Measurements from ENCODE around the gene LIG4.

The LIG4 gene

GRCh38 chr13:108194435-108194936 lies 20.9 kb downstream of the LIG4 start:
- DNase-seq (ENCODE audit: low read depth in 2 of 2) = no peak

DNA sequence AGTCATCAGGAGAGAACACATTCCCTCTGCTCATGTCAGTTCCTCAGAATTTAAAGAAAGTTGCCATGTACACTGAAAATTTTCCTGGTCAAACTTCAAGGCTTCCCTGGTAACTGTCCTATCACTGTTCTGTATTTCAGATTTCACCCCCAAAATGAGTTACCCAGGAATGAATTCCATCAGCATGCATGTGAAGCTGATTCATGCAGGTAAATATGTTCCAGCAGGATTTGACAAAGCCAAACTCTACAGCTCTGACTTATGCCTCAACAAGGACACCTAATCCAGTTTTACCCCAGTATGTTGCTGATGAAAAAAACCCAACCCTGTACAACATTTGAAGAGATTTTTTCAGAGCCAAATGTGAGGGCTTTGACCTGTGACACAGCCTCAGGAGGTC lies 21.5 kb downstream of the LIG4 start:
- no peak for DNase-seq (ENCODE audit: low read depth in 2 of 2)

DNA sequence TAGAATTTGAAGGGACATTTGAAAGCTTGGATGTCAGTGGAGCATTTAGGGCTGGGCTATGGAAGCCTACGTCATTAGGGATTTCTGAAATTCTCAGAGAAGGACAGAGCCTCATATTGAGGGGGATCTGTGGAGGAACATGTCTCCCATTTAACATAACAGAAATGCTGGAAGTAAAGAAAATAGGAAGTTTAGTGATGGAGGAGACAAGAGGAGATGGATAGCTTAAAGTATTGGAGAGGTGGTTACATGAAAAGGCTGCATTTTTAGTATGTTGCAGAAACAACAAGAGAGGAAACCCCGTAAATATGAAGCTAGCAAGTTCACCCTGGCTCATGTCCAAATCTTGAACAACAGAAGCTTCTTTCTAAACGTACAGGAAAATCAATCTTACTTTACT lies 24.4 kb downstream of the LIG4 start:
- no peak for DNase-seq (ENCODE audit: low read depth in 2 of 2)

DNA sequence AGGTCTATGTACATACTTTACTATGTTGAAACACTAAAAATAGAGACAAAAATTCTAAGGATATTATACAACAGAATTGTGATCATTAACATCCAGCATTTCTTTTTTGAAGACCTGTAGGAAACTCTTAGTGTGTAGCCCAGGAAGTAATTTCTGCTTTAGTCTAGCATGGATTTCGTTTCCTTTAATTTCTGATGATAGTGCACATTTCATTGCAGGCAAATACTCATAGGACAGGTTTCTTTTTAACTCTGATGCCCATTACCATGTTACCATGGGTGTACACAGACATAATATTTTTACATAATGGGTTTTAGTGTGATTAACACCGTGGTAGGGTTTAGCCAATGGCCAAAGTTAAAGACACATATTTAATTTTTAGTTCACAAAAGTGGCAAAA lies 27.1 kb downstream of the LIG4 start:
- DNase-seq (ENCODE audit: low read depth in 2 of 2) = no peak

DNA sequence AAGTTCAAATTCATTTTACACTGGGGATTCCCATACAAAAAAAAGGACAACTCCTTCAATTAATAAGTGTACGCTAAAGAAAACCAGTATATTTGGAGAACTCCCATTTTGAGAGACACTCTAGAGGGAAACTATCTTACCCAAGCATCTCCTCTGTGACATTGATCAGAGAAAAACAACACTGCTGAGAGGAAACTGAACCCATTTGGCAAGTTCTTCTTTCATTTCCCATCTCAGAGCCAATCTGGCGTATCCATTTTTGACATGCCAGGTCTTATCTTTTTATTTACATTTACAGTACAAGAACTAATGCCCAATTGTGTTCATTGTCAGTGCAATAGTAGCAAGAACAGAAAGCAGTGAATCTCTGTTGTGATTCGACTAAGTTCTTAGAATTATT lies 30.1 kb downstream of the LIG4 start:
- DNase-seq (ENCODE audit: low read depth in 2 of 2) = no peak

DNA sequence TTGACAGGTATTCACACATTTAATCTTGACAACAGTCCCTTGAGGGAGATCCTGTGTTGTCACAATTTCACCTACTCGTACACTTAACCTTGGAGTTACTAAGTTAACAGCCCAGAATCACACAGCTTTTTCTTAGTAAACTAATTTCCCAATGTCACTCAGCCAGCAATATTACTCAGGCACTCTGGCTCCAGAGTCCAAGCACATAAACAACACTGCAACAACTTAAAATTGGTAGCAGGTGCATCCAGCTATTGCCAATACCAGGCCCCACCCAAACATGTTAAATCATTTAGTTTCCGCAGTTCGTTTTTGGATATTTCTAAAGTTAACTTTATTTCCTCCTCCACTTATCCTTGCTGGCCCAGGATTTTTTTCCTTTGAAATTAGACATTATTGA lies 32.7 kb downstream of the LIG4 start:
- DNase-seq (ENCODE audit: low read depth in 2 of 2) = no peak

DNA sequence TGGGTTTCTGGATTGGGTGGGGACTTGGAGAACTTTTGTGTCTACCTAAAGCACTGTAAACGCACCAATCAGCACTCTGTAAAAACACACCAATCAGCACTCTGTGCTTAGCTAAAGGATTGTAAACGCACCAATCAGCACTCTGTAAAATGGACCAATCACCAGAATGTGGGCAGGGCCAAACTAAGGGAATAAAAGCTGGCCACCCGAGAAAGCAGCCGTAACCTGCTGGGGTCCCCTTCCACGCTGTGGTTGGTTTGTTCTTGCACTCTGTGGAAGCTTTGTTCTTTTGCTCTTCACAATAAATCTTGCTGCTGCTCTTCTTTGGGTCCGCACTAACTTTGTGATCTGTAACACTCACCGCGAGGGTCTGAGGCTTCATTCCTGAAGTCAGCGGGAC lies 37.3 kb downstream of the LIG4 start:
- DNase-seq (ENCODE audit: low read depth in 2 of 2) = no peak

- no peak for DNase-seq (ENCODE audit: low read depth in 2 of 2)
Measured at GRCh38 chr13:108176685-108177274, 38.6 kb downstream of the LIG4 start.

GRCh38 chr13:108168929-108169328 lies 46.4 kb downstream of the LIG4 start:
- no peak for DNase-seq (ENCODE audit: low read depth in 2 of 2)

GRCh38 chr13:108166078-108166477 lies 49.3 kb downstream of the LIG4 start:
- no peak for DNase-seq (ENCODE audit: low read depth in 2 of 2)

DNA sequence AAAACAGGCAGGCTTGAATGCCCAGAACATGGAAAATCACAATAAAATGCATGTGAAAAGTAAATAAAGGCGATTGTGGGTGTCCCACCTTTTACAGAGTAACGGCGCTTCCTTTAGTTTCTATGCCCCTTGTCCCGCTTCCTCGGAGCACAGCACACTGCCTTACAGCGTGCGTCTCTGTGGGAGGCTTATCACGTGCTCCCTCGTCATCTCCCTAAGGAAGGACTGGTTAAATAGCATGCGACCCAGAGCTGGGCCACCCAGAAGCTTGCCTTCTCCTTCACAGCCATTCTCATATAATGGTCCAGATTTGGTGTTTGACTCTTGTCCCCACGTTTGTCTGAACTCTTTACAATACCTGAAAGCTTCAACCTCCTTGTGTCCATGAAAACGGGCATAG lies 56.6 kb downstream of the LIG4 start:
- DNase-seq (ENCODE audit: low read depth in 2 of 2) = no peak
